Parathyroid adenoma (tissue), 2 donors: Measurements from ENCODE around the gene IQCE.

Source experiments
- H2AFZ ChIP-seq: fragments of 300-600 bp; sonication (generic); one replicate; pipeline ENCODE4 v1.7.0; 2017; ENCODE audit warnings: antibody characterized with exemption, mild to moderate bottlenecking
- H3K27ac ChIP-seq: fragments of 300-600 bp; sonication (generic); one replicate; pipeline ENCODE4 v1.7.0; 2017
- H3K27me3 ChIP-seq: fragments of 300-600 bp; sonication (generic); one replicate; pipeline ENCODE4 v1.7.0; 2017; ENCODE audit warnings: low read length; ENCODE audit not compliant: control insufficient read depth, insufficient read depth
- H3K36me3 ChIP-seq: fragments of 300-600 bp; sonication (generic); one replicate; pipeline ENCODE4 v1.7.0; 2017; ENCODE audit warnings: low read length; ENCODE audit not compliant: control insufficient read depth, insufficient read depth
- H3K4me1 ChIP-seq: fragments of 300-600 bp; sonication (generic); one replicate; pipeline ENCODE4 v1.7.0; 2017; ENCODE audit warnings: control low read depth
- H3K4me2 ChIP-seq: fragments of 300-600 bp; sonication (generic); one replicate; pipeline ENCODE4 v1.7.0; 2017; ENCODE audit warnings: low read length
- H3K4me3 ChIP-seq: fragments of 300-600 bp; sonication (generic); one replicate; pipeline ENCODE4 v1.7.0; 2017; ENCODE audit warnings: low read depth, low read length
- H3K79me2 ChIP-seq: fragments of 300-600 bp; sonication (generic); one replicate; pipeline ENCODE4 v1.7.0; 2017; ENCODE audit warnings: control low read depth
- H3K9ac ChIP-seq: fragments of 300-600 bp; sonication (generic); one replicate; pipeline ENCODE4 v1.7.0; 2017; ENCODE audit warnings: mild to moderate bottlenecking
- H3K9me3 ChIP-seq: fragments of 300-600 bp; sonication (generic); one replicate; pipeline ENCODE4 v1.7.0; 2017; ENCODE audit warnings: low read length; ENCODE audit not compliant: control insufficient read depth
- CTCF ChIP-seq: fragments of 300-600 bp; sonication (generic); IDR thresholded peaks from one replicate; pipeline ENCODE4 v1.7.0; 2017; ENCODE audit warnings: antibody characterized with exemption, mild to moderate bottlenecking
- donor health status: primary hyperparathyroidism.

IQCE gene

GRCh38 chr7:2568521-2569223, 9.9 kb downstream of the IQCE start:
- Histone ChIP-seq H3K36me3 (no peaks in the 10 kb centered on the region), H3K4me2 (no peak overlapping the region), H3K9ac (no peak overlapping the region), H3K27me3 (no peaks in the 10 kb centered on the region), H2AFZ (no peak overlapping the region), H3K27ac (no peak overlapping the region), H3K79me2 (peaks cover 35% of the 10 kb centered on the region), H3K9me3 (no peaks in the 10 kb centered on the region), H3K4me1 (no peaks in the 10 kb centered on the region), H3K4me3 (no peak overlapping the region)
- TF ChIP-seq CTCF = no peak

- no peak for TF ChIP-seq CTCF
- Histone ChIP-seq H3K4me1 (no peaks in the 10 kb centered on the region), H2AFZ (no peak overlapping the region), H3K36me3 (no peaks in the 10 kb centered on the region), H3K27ac (no peak overlapping the region), H3K4me2 (no peak overlapping the region), H3K4me3 (no peak overlapping the region), H3K27me3 (no peaks in the 10 kb centered on the region), H3K9me3 (no peaks in the 10 kb centered on the region), H3K9ac (no peak overlapping the region), H3K79me2 (peaks cover 35% of the 10 kb centered on the region)
These were observed 10.6 kb downstream of the IQCE start for GRCh38 chr7:2569421-2569820.

- TF ChIP-seq CTCF = no peak
- no peaks in the 10 kb centered on the region for H3K27me3 ChIP-seq
- no peak overlapping the region for H3K4me3 ChIP-seq
- H3K9me3 ChIP-seq = no peaks in the 10 kb centered on the region
- no peak overlapping the region for H3K4me2 ChIP-seq
- no peaks in the 10 kb centered on the region for H3K4me1 ChIP-seq
- no peak overlapping the region for H2AFZ ChIP-seq
- H3K9ac ChIP-seq = no peak overlapping the region
- no peaks in the 10 kb centered on the region for H3K36me3 ChIP-seq
- H3K27ac ChIP-seq = no peak overlapping the region
- peaks cover 30% of the 10 kb centered on the region for H3K79me2 ChIP-seq
These were observed 11.2 kb downstream of the IQCE start for GRCh38 chr7:2570021-2570420.

DNA sequence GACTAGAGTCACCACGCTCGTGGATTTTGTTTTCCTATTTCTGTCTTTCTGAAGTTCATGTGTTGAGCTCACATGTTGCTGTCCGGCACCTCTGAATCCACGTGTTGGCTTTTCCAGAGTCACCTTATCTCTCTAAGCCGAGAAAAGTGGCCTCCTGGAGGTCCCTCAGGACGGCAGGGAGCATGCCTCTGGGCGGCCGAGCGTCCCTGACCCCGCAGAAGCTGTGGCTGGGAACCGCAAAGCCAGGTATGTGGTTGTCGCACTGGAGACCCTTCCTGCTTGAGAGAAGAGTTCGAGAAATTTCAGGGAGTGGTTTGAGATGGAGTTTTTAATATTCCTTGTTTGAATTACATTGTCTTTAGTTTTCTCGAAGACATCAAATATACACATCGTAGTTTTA, 12.6 kb downstream of the IQCE start:
- H3K9ac ChIP-seq = no peak overlapping the region
- H3K4me2 ChIP-seq = no peak overlapping the region
- no peaks in the 10 kb centered on the region for H3K36me3 ChIP-seq
- no peaks in the 10 kb centered on the region for H3K4me1 ChIP-seq
- H3K79me2 ChIP-seq = peaks cover 35% of the 10 kb centered on the region
- no peak overlapping the region for H3K4me3 ChIP-seq
- H3K27ac ChIP-seq = no peak overlapping the region
- no peak overlapping the region for H2AFZ ChIP-seq
- H3K9me3 ChIP-seq = no peaks in the 10 kb centered on the region
- TF ChIP-seq CTCF = no peak
- H3K27me3 ChIP-seq = no peaks in the 10 kb centered on the region
